ENCODE measurements around the gene GPHN.

Gene GPHN

GRCh38 chr14:67188326-67188725 lies 680.4 kb downstream of the GPHN start:
- intact Hi-C loops (cut with DNase I; ENCODE audit: low total_unique reads): no loop called here
- DNase-seq: no peak
- no peak overlapping the region for H3K4me3 ChIP-seq
- H3K4me1 ChIP-seq: peaks cover 0 to 6% (median 3%) of the 10 kb centered on the region in 4 donors
- H3K36me3 ChIP-seq: no peaks in the 10 kb centered on the region
- H3K27ac ChIP-seq: no peak overlapping the region
- H3K9me3 ChIP-seq: no peaks in the 10 kb centered on the region
- TF ChIP-seq CTCF (IDR thresholded peaks at IDR 0.05): no peak
- H3K27me3 ChIP-seq: no peaks in the 10 kb centered on the region

GRCh38 chr14:67191768-67192290 lies 683.9 kb downstream of the GPHN start:
- no peak for DNase-seq
- H3K27ac ChIP-seq: no peak overlapping the region
- no peaks in the 10 kb centered on the region for H3K27me3 ChIP-seq
- no peaks in the 10 kb centered on the region for H3K9me3 ChIP-seq
- peaks cover 0 to 9% (median 3%) of the 10 kb centered on the region in 4 donors for H3K4me1 ChIP-seq
- H3K36me3 ChIP-seq: no peaks in the 10 kb centered on the region
- intact Hi-C loops (cut with DNase I; ENCODE audit: low total_unique reads): no loop called here
- no peak for TF ChIP-seq CTCF (IDR thresholded peaks at IDR 0.05)
- H3K4me3 ChIP-seq: no peak overlapping the region

GRCh38 chr14:67192366-67192765 lies 684.4 kb downstream of the GPHN start:
- no peaks in the 10 kb centered on the region for H3K27me3 ChIP-seq
- TF ChIP-seq CTCF (IDR thresholded peaks at IDR 0.05): no peak
- no peaks in the 10 kb centered on the region for H3K9me3 ChIP-seq
- intact Hi-C loops (cut with DNase I; ENCODE audit: low total_unique reads): no loop called here
- DNase-seq: no peak
- peaks cover 0 to 6% (median under 1%) of the 10 kb centered on the region in 4 donors for H3K4me1 ChIP-seq
- no peak overlapping the region for H3K4me3 ChIP-seq
- no peak overlapping the region for H3K27ac ChIP-seq
- no peaks in the 10 kb centered on the region for H3K36me3 ChIP-seq

GRCh38 chr14:67195279-67195678 lies 687.3 kb downstream of the GPHN start:
- no peaks in the 10 kb centered on the region for H3K9me3 ChIP-seq
- H3K27me3 ChIP-seq: no peaks in the 10 kb centered on the region
- no peak overlapping the region for H3K4me3 ChIP-seq
- DNase-seq: no peak
- peaks cover 0 to 3% (median 0%) of the 10 kb centered on the region in 4 donors for H3K4me1 ChIP-seq
- TF ChIP-seq CTCF (IDR thresholded peaks at IDR 0.05): no peak
- intact Hi-C loops (cut with DNase I; ENCODE audit: low total_unique reads): no loop called here
- H3K36me3 ChIP-seq: no peaks in the 10 kb centered on the region
- no peak overlapping the region for H3K27ac ChIP-seq

GRCh38 chr14:67199016-67199415 lies 691.1 kb downstream of the GPHN start:
- Histone ChIP-seq H3K9me3 (no peaks in the 10 kb centered on the region), H3K27ac (no peak overlapping the region), H3K4me1 (peaks cover 0 to 3% (median 0%) of the 10 kb centered on the region in 4 donors), H3K4me3 (no peak overlapping the region), H3K27me3 (no peaks in the 10 kb centered on the region), H3K36me3 (no peaks in the 10 kb centered on the region)
- no peak for DNase-seq
- TF ChIP-seq CTCF (IDR thresholded peaks at IDR 0.05): no peak
- intact Hi-C loops (cut with DNase I; ENCODE audit: low total_unique reads): no loop called here

GRCh38 chr14:67207810-67208209 lies 699.9 kb downstream of the GPHN start:
- no peaks in the 10 kb centered on the region for H3K9me3 ChIP-seq
- no peak overlapping the region for H3K4me3 ChIP-seq
- no peaks in the 10 kb centered on the region for H3K27me3 ChIP-seq
- H3K36me3 ChIP-seq: no peaks in the 10 kb centered on the region
- TF ChIP-seq CTCF (IDR thresholded peaks at IDR 0.05): no peak
- no peak for DNase-seq
- intact Hi-C loops (cut with DNase I; ENCODE audit: low total_unique reads): no loop called here
- H3K4me1 ChIP-seq: no peaks in the 10 kb centered on the region
- no peak overlapping the region for H3K27ac ChIP-seq
